OCI-LY1 (cell line): Measurements from ENCODE around the gene KLK1.
A peak's percentile ranks its signal among the peaks of the same experiment; 100 is the strongest.

ENCODE experiments used
- H2AFZ ChIP-seq: fragments of 200-600 bp; sonication (generic), shearing (Covaris generic); 2 replicates; pipeline ENCODE4 v1.6.0; 2014; ENCODE audit warnings: antibody characterized with exemption, mild to moderate bottlenecking, low read length
- H3F3A ChIP-seq: fragments of 200-600 bp; sonication (generic), shearing (Covaris generic); 2 replicates; pipeline ENCODE4 v1.6.0; 2014; ENCODE audit warnings: mild to moderate bottlenecking, antibody characterized with exemption, low read length, moderate library complexity; ENCODE audit not compliant: insufficient read depth
- H3K27ac ChIP-seq: fragments of 200-600 bp; sonication (generic); 2 replicates; pipeline ENCODE4 v1.5.1; 2014; ENCODE audit warnings: low read length, mixed run types, mild to moderate bottlenecking, low read depth; ENCODE audit not compliant: poor library complexity, severe bottlenecking
- H3K27me3 ChIP-seq: fragments of 200-600 bp; sonication (generic); 2 replicates; pipeline ENCODE4 v1.6.0; 2014; ENCODE audit warnings: antibody characterized with exemption, mild to moderate bottlenecking, low read length, moderate library complexity; ENCODE audit not compliant: insufficient read depth
- H3K36me3 ChIP-seq: fragments of 200-600 bp; sonication (generic); 2 replicates; pipeline ENCODE4 v1.6.1; 2014; ENCODE audit warnings: mild to moderate bottlenecking, antibody characterized with exemption, low read length, moderate library complexity, mixed read lengths; ENCODE audit not compliant: insufficient read depth
- H3K4me1 ChIP-seq: fragments of 200-600 bp; sonication (generic); 2 replicates; pipeline ENCODE4 v1.5.1; 2014; ENCODE audit warnings: mild to moderate bottlenecking, low read length, moderate library complexity; ENCODE audit not compliant: insufficient read depth, severe bottlenecking
- H3K4me2 ChIP-seq: fragments of 200-600 bp; sonication (generic), shearing (Covaris generic); 2 replicates; pipeline ENCODE4 v1.6.1; 2014; ENCODE audit warnings: low read length
- H3K4me3 ChIP-seq: fragments of 200-600 bp; sonication (generic); 2 replicates; pipeline ENCODE4 v1.5.1; 2014; ENCODE audit warnings: low read length, low read depth, mild to moderate bottlenecking, mixed read lengths; ENCODE audit not compliant: poor library complexity, severe bottlenecking
- H3K79me2 ChIP-seq: fragments of 200-600 bp; shearing (Covaris generic); 2 replicates; pipeline ENCODE4 v1.6.1; 2016; ENCODE audit warnings: mixed run types, low read length, mixed read lengths; ENCODE audit not compliant: insufficient read depth
- H3K9ac ChIP-seq: fragments of 200-600 bp; sonication (generic), shearing (Covaris generic); 2 replicates; pipeline ENCODE4 v1.6.1; 2014; ENCODE audit warnings: mild to moderate bottlenecking, low read length, mixed read lengths
- H3K9me2 ChIP-seq: fragments of 200-600 bp; sonication (generic), shearing (Covaris generic); 2 replicates; pipeline ENCODE4 v1.6.1; 2014; ENCODE audit warnings: low read depth, mild to moderate bottlenecking, low read length, mixed read lengths
- H3K9me3 ChIP-seq: fragments of 200-600 bp; shearing (Covaris generic); 2 replicates; pipeline ENCODE4 v1.6.1; 2014; ENCODE audit warnings: low read length, mixed read lengths
- H4K20me1 ChIP-seq: fragments of 200-600 bp; sonication (generic), shearing (Covaris generic); 2 replicates; pipeline ENCODE4 v1.6.0; 2016; ENCODE audit warnings: mild to moderate bottlenecking, low read length; ENCODE audit not compliant: insufficient read depth
- EZH2 ChIP-seq: fragments of 200-600 bp; sonication (generic), shearing (Covaris generic); IDR thresholded peaks from 2 replicates; pipeline ENCODE4 v1.8.0; 2017; ENCODE audit warnings: borderline replicate concordance, mixed run types, mild to moderate bottlenecking, antibody characterized with exemption, low read length, moderate library complexity, mixed read lengths
- TF ChIP-seq, protein P1 (sequence below): fragments of 200-600 bp; sonication (generic), shearing (Covaris generic); IDR thresholded peaks from 2 replicates; pipeline ENCODE4 v1.5.1; 2017; ENCODE audit warnings: mild to moderate bottlenecking, antibody characterized with exemption, low read length, moderate library complexity, mixed read lengths

KLK1 gene

GRCh38 chr19:50804420-50805272 is 18.9 kb downstream of the KLK1 start:
- H3K27ac ChIP-seq, result peak overlapping the region; percentile 76
- H3K79me2 ChIP-seq, result peaks cover 24% of the 10 kb centered on the region
- H3K9me3 ChIP-seq, result no peaks in the 10 kb centered on the region
- H4K20me1 ChIP-seq, result no peaks in the 10 kb centered on the region
- TF ChIP-seq, protein P1, sequence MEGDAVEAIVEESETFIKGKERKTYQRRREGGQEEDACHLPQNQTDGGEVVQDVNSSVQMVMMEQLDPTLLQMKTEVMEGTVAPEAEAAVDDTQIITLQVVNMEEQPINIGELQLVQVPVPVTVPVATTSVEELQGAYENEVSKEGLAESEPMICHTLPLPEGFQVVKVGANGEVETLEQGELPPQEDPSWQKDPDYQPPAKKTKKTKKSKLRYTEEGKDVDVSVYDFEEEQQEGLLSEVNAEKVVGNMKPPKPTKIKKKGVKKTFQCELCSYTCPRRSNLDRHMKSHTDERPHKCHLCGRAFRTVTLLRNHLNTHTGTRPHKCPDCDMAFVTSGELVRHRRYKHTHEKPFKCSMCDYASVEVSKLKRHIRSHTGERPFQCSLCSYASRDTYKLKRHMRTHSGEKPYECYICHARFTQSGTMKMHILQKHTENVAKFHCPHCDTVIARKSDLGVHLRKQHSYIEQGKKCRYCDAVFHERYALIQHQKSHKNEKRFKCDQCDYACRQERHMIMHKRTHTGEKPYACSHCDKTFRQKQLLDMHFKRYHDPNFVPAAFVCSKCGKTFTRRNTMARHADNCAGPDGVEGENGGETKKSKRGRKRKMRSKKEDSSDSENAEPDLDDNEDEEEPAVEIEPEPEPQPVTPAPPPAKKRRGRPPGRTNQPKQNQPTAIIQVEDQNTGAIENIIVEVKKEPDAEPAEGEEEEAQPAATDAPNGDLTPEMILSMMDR, result no peak; the same call in 1 of the 2 replicates
- TF ChIP-seq EZH2, result no peak
- peak overlapping the region; percentile 95 for H3K9ac ChIP-seq
- peak overlapping the region; percentile 89 for H3K4me3 ChIP-seq
- no peaks in the 10 kb centered on the region for H3K9me2 ChIP-seq
- H3K27me3 ChIP-seq, result no peaks in the 10 kb centered on the region
- H3F3A ChIP-seq, result no peaks in the 10 kb centered on the region
- no peak overlapping the region for H2AFZ ChIP-seq
- H3K4me2 ChIP-seq, result peak overlapping the region; percentile 93
- H3K4me1 ChIP-seq, result peaks cover 20% of the 10 kb centered on the region
- peaks cover 39% of the 10 kb centered on the region for H3K36me3 ChIP-seq

GRCh38 chr19:50803633-50804419 is 19.8 kb downstream of the KLK1 start:
- Histone ChIP-seq H3F3A (no peaks in the 10 kb centered on the region), H3K36me3 (peaks cover 47% of the 10 kb centered on the region), H2AFZ (no peak overlapping the region), H4K20me1 (no peaks in the 10 kb centered on the region), H3K27ac (peak overlapping the region; percentile 76), H3K9me3 (no peaks in the 10 kb centered on the region), H3K4me2 (peak overlapping the region; percentile 93), H3K4me3 (peak overlapping the region; percentile 89), H3K27me3 (no peaks in the 10 kb centered on the region), H3K9me2 (no peaks in the 10 kb centered on the region), H3K9ac (peak overlapping the region; percentile 95), H3K4me1 (peaks cover 20% of the 10 kb centered on the region), H3K79me2 (peaks cover 24% of the 10 kb centered on the region)
- TF ChIP-seq, protein P1, result no peak
- TF ChIP-seq EZH2, result no peak

DNA sequence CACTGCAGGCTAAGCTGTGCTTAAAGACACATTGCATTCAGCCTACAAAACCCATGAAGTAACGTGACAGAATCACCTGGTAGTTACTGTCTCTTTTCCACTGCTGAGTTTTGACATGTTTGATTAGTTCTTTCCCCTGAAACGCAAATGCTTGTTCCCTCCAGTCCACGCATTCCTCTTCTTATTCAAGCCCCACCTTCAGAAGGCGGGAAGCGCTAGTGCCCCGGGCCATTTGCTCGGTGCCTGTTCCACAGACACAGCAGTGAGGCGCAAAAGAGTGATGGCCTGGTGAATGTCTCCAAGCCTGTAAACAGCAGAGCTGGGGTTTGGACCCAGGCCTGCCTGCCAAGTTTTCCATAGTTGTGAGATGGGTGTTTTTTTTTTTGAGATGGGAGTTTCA is 22.5 kb downstream of the KLK1 start:
- Histone ChIP-seq H3K9me3 (no peaks in the 10 kb centered on the region), H3F3A (no peaks in the 10 kb centered on the region), H3K27me3 (no peaks in the 10 kb centered on the region), H2AFZ (no peak overlapping the region), H3K4me1 (peaks cover 20% of the 10 kb centered on the region), H3K9me2 (no peaks in the 10 kb centered on the region), H3K4me2 (no peak overlapping the region; the same call in 1 of the 2 replicates), H3K79me2 (peaks cover 24% of the 10 kb centered on the region), H3K36me3 (peaks cover 74% of the 10 kb centered on the region), H3K4me3 (no peak overlapping the region), H4K20me1 (no peaks in the 10 kb centered on the region), H3K27ac (no peak overlapping the region), H3K9ac (no peak overlapping the region)
- TF ChIP-seq, protein P1, result no peak
- no peak for TF ChIP-seq EZH2
